ENCODE data around the gene PRKCE. TPM values are rescaled to one million over a fixed set of nuclear protein-coding genes. Genes with fewer than 3 reads are reported as not detected.

The PRKCE gene
- total RNA-seq, 1 experiment from 2014 or later: 2.4 TPM

GRCh38 chr2:46000660-46001059, 349.2 kb downstream of the PRKCE start:
- intact Hi-C loops (cut with micrococcal nuclease; ENCODE audit: unreplicated experiment): no loop called here
- H3K4me1 ChIP-seq (ENCODE audit: insufficient read depth, low read length, poor library complexity, severe bottlenecking): no peaks in the 10 kb centered on the region
- no TSS peak for BruUV-seq (replicated peaks)
- H3K27ac ChIP-seq (ENCODE audit: low read depth, low read length, poor library complexity, severe bottlenecking): no peak overlapping the region
- no peaks in the 10 kb centered on the region for H3K27me3 ChIP-seq (replicated peaks; ENCODE audit: insufficient read depth, low read depth, low read length, poor library complexity)
- no peak for DNase-seq (ENCODE audit: low spot score)
- TF ChIP-seq EZH2 (IDR thresholded peaks at IDR 0.05; ENCODE audit: borderline replicate concordance, low read depth, low read length, poor library complexity, severe bottlenecking): no peak
- no peak for TF ChIP-seq CTCF (conservative IDR thresholded peaks at IDR 0.05; ENCODE audit: low read depth, low read length)
- H3K36me3 ChIP-seq (ENCODE audit: insufficient read depth, low read length, poor library complexity, severe bottlenecking): no peaks in the 10 kb centered on the region
- H3K9me3 ChIP-seq (ENCODE audit: low read depth, low read length, poor library complexity, severe bottlenecking): no peaks in the 10 kb centered on the region
- H3K4me3 ChIP-seq (ENCODE audit: low read depth, low read length, poor library complexity, severe bottlenecking): no peak overlapping the region
- ChIA-PET CTCF (no interaction called here), POLR2A (ENCODE audit: low non-redundant PET) (interaction anchor here (0.6 kb wide), 1 partner anchor 204 kb away, joined by 13 read pairs; no protein-coding TSS in a partner anchor)

- no peak overlapping the region for H3K27ac ChIP-seq (ENCODE audit: low read depth, low read length, poor library complexity, severe bottlenecking)
- TF ChIP-seq CTCF (conservative IDR thresholded peaks at IDR 0.05; ENCODE audit: low read depth, low read length) (no peak), EZH2 (IDR thresholded peaks at IDR 0.05; ENCODE audit: borderline replicate concordance, low read depth, low read length, poor library complexity, severe bottlenecking) (no peak)
- H3K27me3 ChIP-seq (replicated peaks; ENCODE audit: insufficient read depth, low read depth, low read length, poor library complexity): no peaks in the 10 kb centered on the region
- CTCF ChIA-PET: no interaction called here
- DNase-seq (ENCODE audit: low spot score): no peak
- POLR2A ChIA-PET (ENCODE audit: low non-redundant PET): no interaction called here
- H3K4me1 ChIP-seq (ENCODE audit: insufficient read depth, low read length, poor library complexity, severe bottlenecking): no peaks in the 10 kb centered on the region
- BruUV-seq (replicated peaks): no TSS peak
- H3K36me3 ChIP-seq (ENCODE audit: insufficient read depth, low read length, poor library complexity, severe bottlenecking): no peaks in the 10 kb centered on the region
- H3K4me3 ChIP-seq (ENCODE audit: low read depth, low read length, poor library complexity, severe bottlenecking): no peak overlapping the region
- H3K9me3 ChIP-seq (ENCODE audit: low read depth, low read length, poor library complexity, severe bottlenecking): no peaks in the 10 kb centered on the region
- intact Hi-C loops (cut with micrococcal nuclease; ENCODE audit: unreplicated experiment): no loop called here
Observed at GRCh38 chr2:46001290-46001689, 349.8 kb downstream of the PRKCE start.

GRCh38 chr2:46001741-46002506, 350.4 kb downstream of the PRKCE start:
- no peak overlapping the region for H3K27ac ChIP-seq (ENCODE audit: low read depth, low read length, poor library complexity, severe bottlenecking)
- ChIA-PET POLR2A (ENCODE audit: low non-redundant PET) (no interaction called here), CTCF (no interaction called here)
- H3K9me3 ChIP-seq (ENCODE audit: low read depth, low read length, poor library complexity, severe bottlenecking): no peaks in the 10 kb centered on the region
- H3K4me1 ChIP-seq (ENCODE audit: insufficient read depth, low read length, poor library complexity, severe bottlenecking): no peaks in the 10 kb centered on the region
- H3K27me3 ChIP-seq (replicated peaks; ENCODE audit: insufficient read depth, low read depth, low read length, poor library complexity): no peaks in the 10 kb centered on the region
- intact Hi-C loops (cut with micrococcal nuclease; ENCODE audit: unreplicated experiment): no loop called here
- no peak for DNase-seq (ENCODE audit: low spot score)
- H3K4me3 ChIP-seq (ENCODE audit: low read depth, low read length, poor library complexity, severe bottlenecking): no peak overlapping the region
- no TSS peak for BruUV-seq (replicated peaks)
- H3K36me3 ChIP-seq (ENCODE audit: insufficient read depth, low read length, poor library complexity, severe bottlenecking): no peaks in the 10 kb centered on the region
- no peak for TF ChIP-seq EZH2 (IDR thresholded peaks at IDR 0.05; ENCODE audit: borderline replicate concordance, low read depth, low read length, poor library complexity, severe bottlenecking)

GRCh38 chr2:46002507-46002883, 351.0 kb downstream of the PRKCE start:
- Histone ChIP-seq H3K27me3 (replicated peaks; ENCODE audit: insufficient read depth, low read depth, low read length, poor library complexity) (no peaks in the 10 kb centered on the region), H3K9me3 (ENCODE audit: low read depth, low read length, poor library complexity, severe bottlenecking) (no peaks in the 10 kb centered on the region), H3K36me3 (ENCODE audit: insufficient read depth, low read length, poor library complexity, severe bottlenecking) (no peaks in the 10 kb centered on the region), H3K4me1 (ENCODE audit: insufficient read depth, low read length, poor library complexity, severe bottlenecking) (no peaks in the 10 kb centered on the region), H3K4me3 (ENCODE audit: low read depth, low read length, poor library complexity, severe bottlenecking) (no peak overlapping the region), H3K27ac (ENCODE audit: low read depth, low read length, poor library complexity, severe bottlenecking) (no peak overlapping the region)
- TF ChIP-seq EZH2 (IDR thresholded peaks at IDR 0.05; ENCODE audit: borderline replicate concordance, low read depth, low read length, poor library complexity, severe bottlenecking) (no peak), CTCF (conservative IDR thresholded peaks at IDR 0.05; ENCODE audit: low read depth, low read length) (no peak)
- ChIA-PET CTCF (no interaction called here), POLR2A (ENCODE audit: low non-redundant PET) (no interaction called here)
- no TSS peak for BruUV-seq (replicated peaks)
- DNase-seq (ENCODE audit: low spot score): no peak
- intact Hi-C loops (cut with micrococcal nuclease; ENCODE audit: unreplicated experiment): no loop called here
